WTC11 (cell line): ENCODE data around the gene PXT1.

Experiments used
- USF1 ChIP-seq: sonication (generic); formaldehyde crosslinking; IDR thresholded peaks from 2 replicates; pipeline ENCODE4 v1.8.0; 2022; ENCODE audit warnings: mild to moderate bottlenecking, missing genetic modification reagents
- ZNF263 ChIP-seq: sonication (generic); formaldehyde crosslinking; IDR thresholded peaks from 2 replicates; pipeline ENCODE4 v1.8.1; 2022; ENCODE audit warnings: low read depth, mild to moderate bottlenecking, moderate library complexity, missing genetic modification reagents
- TF ChIP-seq, protein P1 (sequence below): fragments of 200-600 bp; IDR thresholded peaks from 2 replicates; pipeline ENCODE4 v1.8.0; 2022; ENCODE audit warnings: antibody characterized with exemption
- TF ChIP-seq, protein P2 (sequence below): sonication (generic); formaldehyde crosslinking; IDR thresholded peaks from 2 replicates; pipeline ENCODE4 v1.8.0; 2022; ENCODE audit warnings: mild to moderate bottlenecking, missing genetic modification reagents
- TF ChIP-seq, protein P3 (sequence below): fragments of 250-450 bp; sonication (Bioruptor Pico); IDR thresholded peaks from 2 replicates; pipeline ENCODE4 v1.9.0; 2021; ENCODE audit warnings: mild to moderate bottlenecking
- TF ChIP-seq, protein P4 (sequence below): sonication (generic); formaldehyde crosslinking; IDR thresholded peaks from 2 replicates; pipeline ENCODE4 v1.8.0; 2022; ENCODE audit warnings: mild to moderate bottlenecking, missing genetic modification reagents
- TF ChIP-seq, protein P5 (sequence below): sonication (generic); formaldehyde crosslinking; IDR thresholded peaks from 2 replicates; pipeline ENCODE4 v1.8.0; 2022; ENCODE audit warnings: mild to moderate bottlenecking, missing genetic modification reagents

- TF ChIP-seq, protein P1, sequence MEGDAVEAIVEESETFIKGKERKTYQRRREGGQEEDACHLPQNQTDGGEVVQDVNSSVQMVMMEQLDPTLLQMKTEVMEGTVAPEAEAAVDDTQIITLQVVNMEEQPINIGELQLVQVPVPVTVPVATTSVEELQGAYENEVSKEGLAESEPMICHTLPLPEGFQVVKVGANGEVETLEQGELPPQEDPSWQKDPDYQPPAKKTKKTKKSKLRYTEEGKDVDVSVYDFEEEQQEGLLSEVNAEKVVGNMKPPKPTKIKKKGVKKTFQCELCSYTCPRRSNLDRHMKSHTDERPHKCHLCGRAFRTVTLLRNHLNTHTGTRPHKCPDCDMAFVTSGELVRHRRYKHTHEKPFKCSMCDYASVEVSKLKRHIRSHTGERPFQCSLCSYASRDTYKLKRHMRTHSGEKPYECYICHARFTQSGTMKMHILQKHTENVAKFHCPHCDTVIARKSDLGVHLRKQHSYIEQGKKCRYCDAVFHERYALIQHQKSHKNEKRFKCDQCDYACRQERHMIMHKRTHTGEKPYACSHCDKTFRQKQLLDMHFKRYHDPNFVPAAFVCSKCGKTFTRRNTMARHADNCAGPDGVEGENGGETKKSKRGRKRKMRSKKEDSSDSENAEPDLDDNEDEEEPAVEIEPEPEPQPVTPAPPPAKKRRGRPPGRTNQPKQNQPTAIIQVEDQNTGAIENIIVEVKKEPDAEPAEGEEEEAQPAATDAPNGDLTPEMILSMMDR: no peak
- TF ChIP-seq, protein P2, sequence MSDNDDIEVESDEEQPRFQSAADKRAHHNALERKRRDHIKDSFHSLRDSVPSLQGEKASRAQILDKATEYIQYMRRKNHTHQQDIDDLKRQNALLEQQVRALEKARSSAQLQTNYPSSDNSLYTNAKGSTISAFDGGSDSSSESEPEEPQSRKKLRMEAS (CRISPR knock-in tag): no peak
- no peak for TF ChIP-seq USF1 (CRISPR knock-in tag)
- TF ChIP-seq, protein P3, sequence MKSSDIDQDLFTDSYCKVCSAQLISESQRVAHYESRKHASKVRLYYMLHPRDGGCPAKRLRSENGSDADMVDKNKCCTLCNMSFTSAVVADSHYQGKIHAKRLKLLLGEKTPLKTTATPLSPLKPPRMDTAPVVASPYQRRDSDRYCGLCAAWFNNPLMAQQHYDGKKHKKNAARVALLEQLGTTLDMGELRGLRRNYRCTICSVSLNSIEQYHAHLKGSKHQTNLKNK (CRISPR knock-in tag): no peak
- TF ChIP-seq, protein P4, sequence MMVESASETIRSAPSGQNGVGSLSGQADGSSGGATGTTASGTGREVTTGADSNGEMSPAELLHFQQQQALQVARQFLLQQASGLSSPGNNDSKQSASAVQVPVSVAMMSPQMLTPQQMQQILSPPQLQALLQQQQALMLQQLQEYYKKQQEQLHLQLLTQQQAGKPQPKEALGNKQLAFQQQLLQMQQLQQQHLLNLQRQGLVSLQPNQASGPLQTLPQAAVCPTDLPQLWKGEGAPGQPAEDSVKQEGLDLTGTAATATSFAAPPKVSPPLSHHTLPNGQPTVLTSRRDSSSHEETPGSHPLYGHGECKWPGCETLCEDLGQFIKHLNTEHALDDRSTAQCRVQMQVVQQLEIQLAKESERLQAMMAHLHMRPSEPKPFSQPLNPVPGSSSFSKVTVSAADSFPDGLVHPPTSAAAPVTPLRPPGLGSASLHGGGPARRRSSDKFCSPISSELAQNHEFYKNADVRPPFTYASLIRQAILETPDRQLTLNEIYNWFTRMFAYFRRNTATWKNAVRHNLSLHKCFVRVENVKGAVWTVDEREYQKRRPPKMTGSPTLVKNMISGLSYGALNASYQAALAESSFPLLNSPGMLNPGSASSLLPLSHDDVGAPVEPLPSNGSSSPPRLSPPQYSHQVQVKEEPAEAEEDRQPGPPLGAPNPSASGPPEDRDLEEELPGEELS (CRISPR knock-in tag): no peak
- no peak for TF ChIP-seq ZNF263 (CRISPR knock-in tag)
- TF ChIP-seq, protein P5, sequence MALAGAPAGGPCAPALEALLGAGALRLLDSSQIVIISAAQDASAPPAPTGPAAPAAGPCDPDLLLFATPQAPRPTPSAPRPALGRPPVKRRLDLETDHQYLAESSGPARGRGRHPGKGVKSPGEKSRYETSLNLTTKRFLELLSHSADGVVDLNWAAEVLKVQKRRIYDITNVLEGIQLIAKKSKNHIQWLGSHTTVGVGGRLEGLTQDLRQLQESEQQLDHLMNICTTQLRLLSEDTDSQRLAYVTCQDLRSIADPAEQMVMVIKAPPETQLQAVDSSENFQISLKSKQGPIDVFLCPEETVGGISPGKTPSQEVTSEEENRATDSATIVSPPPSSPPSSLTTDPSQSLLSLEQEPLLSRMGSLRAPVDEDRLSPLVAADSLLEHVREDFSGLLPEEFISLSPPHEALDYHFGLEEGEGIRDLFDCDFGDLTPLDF (CRISPR knock-in tag): no peak
Measured at GRCh38 chr6:36372088-36372487, 70.6 kb downstream of the PXT1 start.
